Endothelial cell of umbilical vein (primary cell): ENCODE results near the gene ZNRF1. TPM values are rescaled to one million over a fixed set of nuclear protein-coding genes. Genes with fewer than 3 reads are reported as not detected.

Source experiments
- BruUV-seq: library from RNA; stranded (reverse); fragments of 400-500 nt; replicated peaks from 2 replicates; lab custom pipeline; 2021; lab: Mats Ljungman, UMichigan
- CTCF ChIA-PET: fragments of 300-600, 350-600 bp; sonication (Branson Sonifier 250); formaldehyde crosslinking; loops from one replicate; lab custom pipeline; 2021; ENCODE audit warnings: antibody characterized with exemption, inconsistent platforms; lab: Charles Lee
- POLR2A ChIA-PET: fragments of 300-600, 350-600 bp; sonication (Branson Sonifier 250); formaldehyde crosslinking; loops from one replicate; lab custom pipeline; 2021; ENCODE audit warnings: antibody characterized with exemption, inconsistent platforms; lab: Charles Lee
- DNase-seq: peaks from one replicate; pipeline ENCODE4 v3.0.0-alpha.2; 2011; ENCODE audit warnings: low read depth, low spot score
- FAIRE-seq: peaks from 2 replicates; lab custom pipeline; 2011; peaks lifted over from hg19 to GRCh38; lab: Jason Lieb, UNC
- H2AFZ ChIP-seq: 2 replicates; pipeline ENCODE4 v1.6.0; 2012; ENCODE audit warnings: low read depth, low read length, control low read depth, inconsistent platforms
- H3K27ac ChIP-seq: 2 replicates; pipeline ENCODE4 v1.5.1; 2011; ENCODE audit warnings: low read depth, mild to moderate bottlenecking, control low read depth, low read length, moderate library complexity; ENCODE audit not compliant: insufficient read depth
- H3K27me3 ChIP-seq, 2 experiments: 2 replicates each; pipeline versions ENCODE4 v1.6.0 to v1.6.1; 2011; ENCODE audit warnings: low read length in 2 of 2, mixed read lengths in 1 of 2; ENCODE audit not compliant: control insufficient read depth in 2 of 2, insufficient read depth in 2 of 2
- H3K36me3 ChIP-seq, 2 experiments: 2 replicates in 1 of 2; 3 replicates in 1 of 2; pipeline ENCODE4 v1.5.1; 2011; ENCODE audit warnings: low read length in 2 of 2, mild to moderate bottlenecking in 1 of 2, moderate library complexity in 1 of 2; ENCODE audit not compliant: control insufficient read depth in 2 of 2, insufficient read depth in 2 of 2; ENCODE audit errors: extremely low read depth in 1 of 2
- H3K4me1 ChIP-seq: 3 replicates; pipeline ENCODE4 v1.5.1; 2011; ENCODE audit warnings: mild to moderate bottlenecking, low read length; ENCODE audit not compliant: control insufficient read depth, insufficient read depth; ENCODE audit errors: extremely low read depth
- H3K4me2 ChIP-seq: 2 replicates; pipeline ENCODE4 v1.6.1; 2011; ENCODE audit warnings: low read length, control low read depth, mixed read lengths; ENCODE audit not compliant: insufficient read depth
- H3K4me3 ChIP-seq, 3 experiments: fragments of 200-600 bp in 1 of 3; sonication (generic), shearing (Covaris generic) in 1 of 3; replicated peaks in 1 of 3; 2 replicates each; pipeline ENCODE4 v1.5.1; 2011 to 2016; ENCODE audit warnings: control low read depth in 3 of 3, low read length in 3 of 3, mild to moderate bottlenecking in 2 of 3, inconsistent platforms in 1 of 3, low read depth in 1 of 3, moderate library complexity in 1 of 3; ENCODE audit not compliant: insufficient read depth in 1 of 3
- H3K79me2 ChIP-seq: 2 replicates; pipeline ENCODE4 v1.6.0; 2012; ENCODE audit warnings: low read length, inconsistent platforms; ENCODE audit not compliant: control insufficient read depth, insufficient read depth
- H3K9ac ChIP-seq: replicated peaks from 2 replicates; pipeline ENCODE3; 2011; ENCODE audit warnings: low read length, control low read depth; ENCODE audit not compliant: insufficient read depth; ENCODE audit errors: extremely low read depth
- H3K9me1 ChIP-seq: replicated peaks from 3 replicates; pipeline ENCODE4 v1.6.0; 2011; ENCODE audit warnings: mild to moderate bottlenecking, low read length; ENCODE audit not compliant: control insufficient read depth, insufficient read depth; ENCODE audit errors: extremely low read depth
- H3K9me3 ChIP-seq: replicated peaks from 2 replicates; pipeline ENCODE4 v1.5.1; 2012; ENCODE audit warnings: low read length, inconsistent platforms; ENCODE audit not compliant: control insufficient read depth, insufficient read depth
- H4K20me1 ChIP-seq: replicated peaks from 2 replicates; pipeline ENCODE3; 2011; ENCODE audit warnings: mild to moderate bottlenecking, low read length; ENCODE audit not compliant: control insufficient read depth, insufficient read depth; ENCODE audit errors: extremely low read depth
- EZH2 ChIP-seq: IDR thresholded peaks from 2 replicates; pipeline ENCODE4 v1.6.1; 2012; ENCODE audit warnings: borderline replicate concordance, low read depth, mild to moderate bottlenecking, moderate library complexity, low read length, inconsistent platforms; ENCODE audit not compliant: severe bottlenecking
- FOS ChIP-seq: IDR thresholded peaks from 2 replicates; pipeline ENCODE4 v1.6.1; 2011; ENCODE audit warnings: mild to moderate bottlenecking, low read length, moderate library complexity, borderline replicate concordance; ENCODE audit not compliant: insufficient read depth
- GATA2 ChIP-seq: IDR thresholded peaks from 2 replicates; pipeline ENCODE4 v1.7.0; 2011; ENCODE audit warnings: low read depth, mild to moderate bottlenecking, moderate library complexity, mixed read lengths, low read length; ENCODE audit not compliant: insufficient read length, insufficient read depth
- JUN ChIP-seq: IDR thresholded peaks from 2 replicates; pipeline ENCODE4 v1.6.1; 2011; ENCODE audit warnings: borderline replicate concordance, low read depth; ENCODE audit not compliant: insufficient read length, insufficient read depth
- MYC ChIP-seq: IDR thresholded peaks from one replicate; pipeline ENCODE4 v1.6.1; 2011; ENCODE audit warnings: mild to moderate bottlenecking, low read depth, low read length
- POLR2A ChIP-seq: IDR thresholded peaks from 2 replicates; pipeline ENCODE4 v1.6.1; 2012; ENCODE audit warnings: low read depth, mild to moderate bottlenecking, control low read depth, low read length
- POLR2AphosphoS5 ChIP-seq: IDR thresholded peaks from 2 replicates; pipeline ENCODE4 v1.6.1; 2012; ENCODE audit warnings: low read depth, mild to moderate bottlenecking, control low read depth, low read length, moderate library complexity; ENCODE audit not compliant: insufficient read depth
- dilution Hi-C: fragments of 300-500 bp; cut with MboI; formaldehyde crosslinking; loops from one replicate; pipeline ENCODE4 v1.15.0; 2019; ENCODE audit warnings: low sequenced_read_pairs; ENCODE audit not compliant: extremely low pct_ligation_motif_present
- intact Hi-C: fragments of 100-400 bp; cut with micrococcal nuclease; formaldehyde crosslinking; loops from one replicate; pipeline ENCODE4 v1.10.0; 2022
- polyA plus RNA-seq, 4 experiments: library from polyadenylated mRNA; depleted of rRNA in 3 of 4; stranded (reverse) in 3 of 4; unstranded in 1 of 4; fragments of >200 nt; gene quantifications; 2 replicates each; pipeline versions ENCODE4 v1.2.1 to v1.2.3, GENCODE V29; 2011 to 2012; ENCODE audit warnings: missing spikeins in 1 of 4
- total RNA-seq: library from RNA; stranded (reverse); gene quantifications from 2 replicates; pipeline ENCODE4 v1.2.3, GENCODE V29; 2021
- TF ChIP-seq, protein P1 (sequence below): IDR thresholded peaks from 2 replicates; pipeline ENCODE4 v1.6.1; 2011; ENCODE audit not compliant: insufficient read depth, insufficient read length
- TF ChIP-seq, protein P2 (sequence below), 2 donors: IDR thresholded peaks; 1 replicate in 1 of 2; 2 replicates in 1 of 2; pipeline ENCODE4 v1.5.1; 2011; ENCODE audit warnings: low read length in 2 of 2, mild to moderate bottlenecking in 2 of 2, moderate library complexity in 2 of 2, control low read depth in 1 of 2, inconsistent platforms in 1 of 2, low read depth in 1 of 2; ENCODE audit not compliant: insufficient read depth in 1 of 2; ENCODE audit errors: extremely low read depth in 1 of 2

The ZNRF1 gene
- total and polyA plus RNA-seq, 2 donors (not counting 3 experiments of a cell fraction or from before 2014, with no cell fraction given): 23.7 to 34.9 TPM

GRCh38 chr16:75151798-75152197, 153.0 kb downstream of the ZNRF1 start:
- no peak for TF ChIP-seq POLR2AphosphoS5
- no peak for TF ChIP-seq GATA2
- TF ChIP-seq JUN: no peak
- no peak for TF ChIP-seq POLR2A
- TF ChIP-seq, protein P1, sequence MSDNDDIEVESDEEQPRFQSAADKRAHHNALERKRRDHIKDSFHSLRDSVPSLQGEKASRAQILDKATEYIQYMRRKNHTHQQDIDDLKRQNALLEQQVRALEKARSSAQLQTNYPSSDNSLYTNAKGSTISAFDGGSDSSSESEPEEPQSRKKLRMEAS: no peak
- TF ChIP-seq, protein P2, sequence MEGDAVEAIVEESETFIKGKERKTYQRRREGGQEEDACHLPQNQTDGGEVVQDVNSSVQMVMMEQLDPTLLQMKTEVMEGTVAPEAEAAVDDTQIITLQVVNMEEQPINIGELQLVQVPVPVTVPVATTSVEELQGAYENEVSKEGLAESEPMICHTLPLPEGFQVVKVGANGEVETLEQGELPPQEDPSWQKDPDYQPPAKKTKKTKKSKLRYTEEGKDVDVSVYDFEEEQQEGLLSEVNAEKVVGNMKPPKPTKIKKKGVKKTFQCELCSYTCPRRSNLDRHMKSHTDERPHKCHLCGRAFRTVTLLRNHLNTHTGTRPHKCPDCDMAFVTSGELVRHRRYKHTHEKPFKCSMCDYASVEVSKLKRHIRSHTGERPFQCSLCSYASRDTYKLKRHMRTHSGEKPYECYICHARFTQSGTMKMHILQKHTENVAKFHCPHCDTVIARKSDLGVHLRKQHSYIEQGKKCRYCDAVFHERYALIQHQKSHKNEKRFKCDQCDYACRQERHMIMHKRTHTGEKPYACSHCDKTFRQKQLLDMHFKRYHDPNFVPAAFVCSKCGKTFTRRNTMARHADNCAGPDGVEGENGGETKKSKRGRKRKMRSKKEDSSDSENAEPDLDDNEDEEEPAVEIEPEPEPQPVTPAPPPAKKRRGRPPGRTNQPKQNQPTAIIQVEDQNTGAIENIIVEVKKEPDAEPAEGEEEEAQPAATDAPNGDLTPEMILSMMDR (IDR thresholded peaks at IDR 0.05; ENCODE audit: extremely low read depth in 1 of 2, insufficient read depth in 1 of 2, low read depth in 1 of 2, low read length in 2 of 2): no peak
- TF ChIP-seq EZH2: no peak
- TF ChIP-seq MYC: no peak
- TF ChIP-seq FOS: no peak
- Histone ChIP-seq H3K9me3 (no peaks in the 10 kb centered on the region), H3K36me3 (peaks cover 0 to 3% of the 10 kb centered on the region in 2 experiments), H3K79me2 (peaks cover 25% of the 10 kb centered on the region), H4K20me1 (no peaks in the 10 kb centered on the region), H3K27ac (no peak overlapping the region), H3K9me1 (no peaks in the 10 kb centered on the region), H2AFZ (no peak overlapping the region), H3K9ac (no peak overlapping the region), H3K27me3 (no peaks in the 10 kb centered on the region), H3K4me1 (peaks cover 6% of the 10 kb centered on the region), H3K4me3 (no peak overlapping the region), H3K4me2 (no peak overlapping the region)
- CTCF ChIA-PET: no interaction called here
- no peak for DNase-seq
- no peak for FAIRE-seq
- dilution Hi-C loops (no loop called here), intact Hi-C loops (no loop called here)
- POLR2A ChIA-PET: no interaction called here
- BruUV-seq: no TSS peak
